DOHH2 (cell line): ENCODE measurements around the gene GPSM1.

Source experiments
- H3F3A ChIP-seq: fragments of 200-600 bp; sonication (generic), shearing (Covaris generic); 2 replicates; pipeline ENCODE4 v1.6.0; 2016; ENCODE audit warnings: antibody characterized with exemption, mild to moderate bottlenecking; ENCODE audit not compliant: control insufficient read depth, insufficient read depth
- H3K27ac ChIP-seq: fragments of 200-600 bp; sonication (generic); 2 replicates; pipeline ENCODE4 v1.5.1; 2014; ENCODE audit warnings: low read depth, mild to moderate bottlenecking, low read length, moderate library complexity
- H3K27me3 ChIP-seq: fragments of 200-600 bp; sonication (generic); 2 replicates; pipeline ENCODE4 v1.6.1; 2014; ENCODE audit warnings: mild to moderate bottlenecking, low read length, mixed read lengths; ENCODE audit not compliant: control insufficient read depth
- H3K36me3 ChIP-seq: fragments of 200-600 bp; sonication (generic); 2 replicates; pipeline ENCODE4 v1.6.1; 2014; ENCODE audit warnings: mild to moderate bottlenecking, low read length, moderate library complexity, mixed read lengths; ENCODE audit not compliant: control insufficient read depth
- H3K4me1 ChIP-seq: fragments of 200-600 bp; sonication (generic); 2 replicates; pipeline ENCODE4 v1.6.1; 2014; ENCODE audit warnings: mild to moderate bottlenecking, low read length, mixed read lengths; ENCODE audit not compliant: control insufficient read depth
- H3K4me2 ChIP-seq: fragments of 200-600 bp; sonication (generic); 2 replicates; pipeline ENCODE4 v1.6.0; 2014; ENCODE audit warnings: mild to moderate bottlenecking, low read length, moderate library complexity
- H3K4me3 ChIP-seq: fragments of 200-600 bp; sonication (generic); 2 replicates; pipeline ENCODE4 v1.5.1; 2014; ENCODE audit warnings: mild to moderate bottlenecking, low read length, mixed read lengths
- H3K79me2 ChIP-seq: fragments of 200-600 bp; sonication (generic); 2 replicates; pipeline ENCODE4 v1.6.1; 2014; ENCODE audit warnings: mild to moderate bottlenecking, low read length, mixed read lengths; ENCODE audit not compliant: control insufficient read depth
- H3K9me2 ChIP-seq: fragments of 200-600 bp; sonication (generic); replicated peaks from 2 replicates; pipeline ENCODE4 v1.6.1; 2014; ENCODE audit warnings: mild to moderate bottlenecking, low read length, mixed read lengths; ENCODE audit not compliant: control insufficient read depth
- H3K9me3 ChIP-seq: fragments of 200-600 bp; sonication (generic); 2 replicates; pipeline ENCODE4 v1.6.1; 2014; ENCODE audit warnings: antibody characterized with exemption, low read length, mixed read lengths; ENCODE audit not compliant: control insufficient read depth, insufficient read depth
- H4K20me1 ChIP-seq: fragments of 200-600 bp; sonication (generic); 2 replicates; pipeline ENCODE4 v1.6.0; 2014; ENCODE audit warnings: low read depth, mild to moderate bottlenecking, antibody characterized with exemption, low read length, moderate library complexity; ENCODE audit not compliant: control insufficient read depth, insufficient read depth
- EZH2phosphoT487 ChIP-seq: fragments of 200-600 bp; sonication (generic); IDR thresholded peaks from 2 replicates; pipeline ENCODE4 v1.6.1; 2017; ENCODE audit warnings: borderline replicate concordance, mild to moderate bottlenecking, antibody characterized with exemption, low read length, moderate library complexity, mixed read lengths
- TF ChIP-seq, protein P1 (sequence below): fragments of 200-600 bp; sonication (generic); IDR thresholded peaks from one replicate; pipeline ENCODE4 v1.5.1; 2014; ENCODE audit warnings: antibody characterized with exemption, mild to moderate bottlenecking, low read depth, low read length; ENCODE audit not compliant: poor library complexity, severe bottlenecking

The GPSM1 gene

DNA sequence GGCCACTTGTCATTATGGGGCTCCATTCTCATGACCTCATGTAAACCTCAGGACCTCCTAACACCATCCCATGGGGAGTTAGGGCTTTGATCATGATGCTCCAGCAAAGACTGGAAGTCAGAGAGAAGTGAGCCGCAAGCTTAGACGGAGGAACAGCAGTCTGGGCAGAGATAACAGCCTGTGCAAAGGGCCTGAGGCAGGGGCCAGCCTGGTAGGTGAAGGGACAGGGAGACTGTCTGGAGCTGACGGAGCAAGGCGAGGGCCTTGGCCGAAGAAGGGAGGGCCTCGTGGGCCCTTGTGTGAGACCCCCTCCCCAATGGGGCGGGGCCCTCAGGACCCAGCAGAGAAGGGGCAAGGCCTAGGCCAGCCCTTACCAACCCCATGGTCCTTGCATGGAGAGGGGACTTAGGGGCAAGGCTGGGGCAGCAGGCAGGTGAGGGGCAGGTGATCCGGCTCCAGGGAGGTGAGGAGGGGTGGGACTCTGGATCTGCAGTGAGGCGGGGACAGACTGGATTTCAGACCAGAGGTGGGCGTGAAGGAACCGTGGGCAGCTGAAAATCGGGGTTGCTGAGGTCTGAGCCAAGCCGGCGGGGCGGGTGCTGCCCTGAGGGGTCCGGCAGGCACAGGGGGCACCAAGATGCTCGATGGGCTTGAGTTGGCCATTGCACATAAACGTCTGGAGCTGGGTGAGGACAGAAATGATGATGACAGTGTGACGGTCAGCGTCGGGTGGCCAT lies 17.4 kb downstream of the GPSM1 start:
- peaks cover 9% of the 10 kb centered on the region; the same call in 1 of the 2 replicates for H3K4me1 ChIP-seq
- no peaks in the 10 kb centered on the region for H3K9me3 ChIP-seq
- no peaks in the 10 kb centered on the region for H3K27me3 ChIP-seq
- no peak overlapping the region for H3K27ac ChIP-seq
- no peak overlapping the region for H3K4me3 ChIP-seq
- H4K20me1 ChIP-seq: no peaks in the 10 kb centered on the region
- no peak for TF ChIP-seq EZH2phosphoT487
- TF ChIP-seq, protein P1, sequence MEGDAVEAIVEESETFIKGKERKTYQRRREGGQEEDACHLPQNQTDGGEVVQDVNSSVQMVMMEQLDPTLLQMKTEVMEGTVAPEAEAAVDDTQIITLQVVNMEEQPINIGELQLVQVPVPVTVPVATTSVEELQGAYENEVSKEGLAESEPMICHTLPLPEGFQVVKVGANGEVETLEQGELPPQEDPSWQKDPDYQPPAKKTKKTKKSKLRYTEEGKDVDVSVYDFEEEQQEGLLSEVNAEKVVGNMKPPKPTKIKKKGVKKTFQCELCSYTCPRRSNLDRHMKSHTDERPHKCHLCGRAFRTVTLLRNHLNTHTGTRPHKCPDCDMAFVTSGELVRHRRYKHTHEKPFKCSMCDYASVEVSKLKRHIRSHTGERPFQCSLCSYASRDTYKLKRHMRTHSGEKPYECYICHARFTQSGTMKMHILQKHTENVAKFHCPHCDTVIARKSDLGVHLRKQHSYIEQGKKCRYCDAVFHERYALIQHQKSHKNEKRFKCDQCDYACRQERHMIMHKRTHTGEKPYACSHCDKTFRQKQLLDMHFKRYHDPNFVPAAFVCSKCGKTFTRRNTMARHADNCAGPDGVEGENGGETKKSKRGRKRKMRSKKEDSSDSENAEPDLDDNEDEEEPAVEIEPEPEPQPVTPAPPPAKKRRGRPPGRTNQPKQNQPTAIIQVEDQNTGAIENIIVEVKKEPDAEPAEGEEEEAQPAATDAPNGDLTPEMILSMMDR: no peak
- H3K36me3 ChIP-seq: no peaks in the 10 kb centered on the region
- H3K79me2 ChIP-seq: no peaks in the 10 kb centered on the region
- H3K4me2 ChIP-seq: no peak overlapping the region
- H3F3A ChIP-seq: no peaks in the 10 kb centered on the region
- no peaks in the 10 kb centered on the region for H3K9me2 ChIP-seq

DNA sequence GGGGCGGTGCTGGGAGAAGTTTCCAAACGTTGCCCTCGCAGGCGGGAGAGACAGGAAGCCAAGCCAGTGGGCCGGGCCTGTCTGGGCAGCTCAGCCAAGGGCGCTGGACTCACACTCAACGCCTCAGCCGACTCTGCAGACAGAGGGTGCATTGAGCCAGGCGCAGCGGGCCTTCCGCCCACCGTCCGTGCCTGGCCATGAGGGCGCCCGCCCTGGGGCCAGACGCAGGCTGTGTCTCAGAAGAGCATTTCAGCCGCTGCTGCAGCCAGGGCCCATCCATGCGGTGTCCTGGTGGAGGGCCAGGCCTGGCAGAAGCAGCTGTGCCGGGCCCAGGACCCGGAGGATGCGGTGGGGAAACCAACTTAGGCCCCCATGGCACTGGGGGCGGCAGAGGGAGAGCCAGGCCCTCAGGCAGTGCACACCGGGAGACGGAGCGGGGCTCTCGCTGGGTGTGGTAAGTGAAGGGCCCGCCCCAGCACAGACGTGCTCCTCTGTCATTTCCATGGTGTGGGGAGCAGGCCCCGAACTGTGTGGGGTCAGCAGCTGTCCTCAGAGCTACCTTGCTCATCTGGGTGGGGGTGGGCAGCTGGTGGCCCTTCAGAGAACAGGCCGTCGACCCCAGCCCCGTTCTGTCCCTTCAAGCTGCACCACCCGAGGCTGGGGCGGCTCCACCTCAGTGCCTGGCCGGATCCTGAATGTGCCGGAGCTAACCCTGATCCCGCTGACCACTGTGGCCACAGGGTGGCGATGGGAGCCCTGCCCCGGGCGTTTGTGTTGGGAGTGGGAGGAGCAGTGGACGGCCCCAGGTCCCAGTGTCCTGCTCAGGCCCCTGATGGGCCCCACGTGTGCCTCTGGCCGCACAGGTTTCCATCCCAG lies 18.2 kb downstream of the GPSM1 start:
- no peaks in the 10 kb centered on the region for H3F3A ChIP-seq
- no peaks in the 10 kb centered on the region for H3K27me3 ChIP-seq
- TF ChIP-seq, protein P1: no peak
- TF ChIP-seq EZH2phosphoT487: no peak
- no peaks in the 10 kb centered on the region for H3K36me3 ChIP-seq
- H4K20me1 ChIP-seq: no peaks in the 10 kb centered on the region
- H3K4me2 ChIP-seq: no peak overlapping the region
- no peak overlapping the region for H3K27ac ChIP-seq
- no peak overlapping the region for H3K4me3 ChIP-seq
- no peaks in the 10 kb centered on the region for H3K9me3 ChIP-seq
- no peaks in the 10 kb centered on the region for H3K9me2 ChIP-seq
- no peaks in the 10 kb centered on the region for H3K79me2 ChIP-seq
- H3K4me1 ChIP-seq: peaks cover 9% of the 10 kb centered on the region; the same call in 1 of the 2 replicates

DNA sequence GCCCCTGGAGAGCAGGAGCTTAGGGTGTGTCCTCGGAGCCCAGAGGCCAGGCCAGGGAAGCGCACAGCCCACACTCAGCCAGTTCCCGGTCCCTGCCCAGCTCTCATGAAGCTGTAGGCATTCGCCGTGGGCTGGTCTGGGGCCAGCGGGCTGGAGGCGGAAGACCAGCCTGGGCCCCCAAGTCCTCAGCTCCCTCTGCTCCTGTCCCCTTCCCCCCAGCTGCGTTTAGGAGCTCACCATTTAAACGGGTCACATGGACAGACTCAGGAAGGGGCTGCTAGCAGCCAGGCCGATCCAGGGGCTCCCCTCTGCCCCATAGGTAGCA lies 18.8 kb downstream of the GPSM1 start:
- no peaks in the 10 kb centered on the region for H3K9me3 ChIP-seq
- no peaks in the 10 kb centered on the region for H3K9me2 ChIP-seq
- H3K27ac ChIP-seq: no peak overlapping the region
- H3F3A ChIP-seq: no peaks in the 10 kb centered on the region
- TF ChIP-seq, protein P1: no peak
- no peak for TF ChIP-seq EZH2phosphoT487
- H3K27me3 ChIP-seq: no peaks in the 10 kb centered on the region
- no peaks in the 10 kb centered on the region for H3K36me3 ChIP-seq
- H3K79me2 ChIP-seq: no peaks in the 10 kb centered on the region
- peaks cover 9% of the 10 kb centered on the region; the same call in 1 of the 2 replicates for H3K4me1 ChIP-seq
- no peak overlapping the region for H3K4me3 ChIP-seq
- H3K4me2 ChIP-seq: no peak overlapping the region
- no peaks in the 10 kb centered on the region for H4K20me1 ChIP-seq
